ENCODE data around the gene RNF213. TPM values are rescaled to one million over a fixed set of nuclear protein-coding genes. Genes with fewer than 3 reads are reported as not detected.

The RNF213 gene
- total and polyA plus RNA-seq, 12 donors, result 51.1 to 182 (median 122) TPM

GRCh38 chr17:80244871-80245509 is 15.7 kb upstream of the RNF213 start:
- intact Hi-C loops (cut with DNase I), result no loop called here
- peaks cover 0 to 12% of the 10 kb centered on the region in 2 donors for H3K4me1 ChIP-seq (replicated peaks in 1 of 2)
- peaks cover 0 to 52% of the 10 kb centered on the region in 2 donors for H3K36me3 ChIP-seq (replicated peaks in 1 of 2)
- no peak for DNase-seq
- no peak overlapping the region for H3K4me3 ChIP-seq
- 90 to 93% (median 92%) methylated on average over 22 of the region's 22 CpGs for WGBS, 4 donors
- H3K27me3 ChIP-seq, result no peaks in the 10 kb centered on the region
- no peak overlapping the region for H3K27ac ChIP-seq
- TF ChIP-seq POLR2A (IDR thresholded peaks at IDR 0.05), result no peak
- TF ChIP-seq, protein P1, sequence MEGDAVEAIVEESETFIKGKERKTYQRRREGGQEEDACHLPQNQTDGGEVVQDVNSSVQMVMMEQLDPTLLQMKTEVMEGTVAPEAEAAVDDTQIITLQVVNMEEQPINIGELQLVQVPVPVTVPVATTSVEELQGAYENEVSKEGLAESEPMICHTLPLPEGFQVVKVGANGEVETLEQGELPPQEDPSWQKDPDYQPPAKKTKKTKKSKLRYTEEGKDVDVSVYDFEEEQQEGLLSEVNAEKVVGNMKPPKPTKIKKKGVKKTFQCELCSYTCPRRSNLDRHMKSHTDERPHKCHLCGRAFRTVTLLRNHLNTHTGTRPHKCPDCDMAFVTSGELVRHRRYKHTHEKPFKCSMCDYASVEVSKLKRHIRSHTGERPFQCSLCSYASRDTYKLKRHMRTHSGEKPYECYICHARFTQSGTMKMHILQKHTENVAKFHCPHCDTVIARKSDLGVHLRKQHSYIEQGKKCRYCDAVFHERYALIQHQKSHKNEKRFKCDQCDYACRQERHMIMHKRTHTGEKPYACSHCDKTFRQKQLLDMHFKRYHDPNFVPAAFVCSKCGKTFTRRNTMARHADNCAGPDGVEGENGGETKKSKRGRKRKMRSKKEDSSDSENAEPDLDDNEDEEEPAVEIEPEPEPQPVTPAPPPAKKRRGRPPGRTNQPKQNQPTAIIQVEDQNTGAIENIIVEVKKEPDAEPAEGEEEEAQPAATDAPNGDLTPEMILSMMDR (IDR thresholded peaks at IDR 0.05), result no peak
- no peaks in the 10 kb centered on the region for H3K9me3 ChIP-seq (replicated peaks in 1 of 3)

GRCh38 chr17:80245566-80246265 is 14.9 kb upstream of the RNF213 start:
- no peak for DNase-seq
- Histone ChIP-seq H3K27ac (no peak overlapping the region), H3K9me3 (replicated peaks in 1 of 3) (no peaks in the 10 kb centered on the region), H3K36me3 (replicated peaks in 1 of 2) (peaks cover 0 to 47% of the 10 kb centered on the region in 2 donors), H3K4me3 (no peak overlapping the region), H3K4me1 (replicated peaks in 1 of 2) (peaks cover 0 to 12% of the 10 kb centered on the region in 2 donors), H3K27me3 (no peaks in the 10 kb centered on the region)
- intact Hi-C loops (cut with DNase I), result no loop called here
- no peak for TF ChIP-seq POLR2A (IDR thresholded peaks at IDR 0.05)
- TF ChIP-seq, protein P1 (IDR thresholded peaks at IDR 0.05), result no peak
- WGBS, 4 donors, result 91 to 92% (median 91%) methylated on average over 14 to 27 of the region's 27 CpGs

GRCh38 chr17:80246266-80246681 is 14.4 kb upstream of the RNF213 start:
- H3K36me3 ChIP-seq (replicated peaks in 1 of 2), result peaks cover 0 to 41% of the 10 kb centered on the region in 2 donors
- TF ChIP-seq, protein P1 (IDR thresholded peaks at IDR 0.05), result no peak
- TF ChIP-seq POLR2A (IDR thresholded peaks at IDR 0.05), result no peak
- H3K9me3 ChIP-seq (replicated peaks in 1 of 3), result no peaks in the 10 kb centered on the region
- peaks cover 0 to 12% of the 10 kb centered on the region in 2 donors for H3K4me1 ChIP-seq (replicated peaks in 1 of 2)
- H3K27ac ChIP-seq, result no peak overlapping the region
- intact Hi-C loops (cut with DNase I), result no loop called here
- H3K27me3 ChIP-seq, result no peaks in the 10 kb centered on the region
- no peak for DNase-seq
- no peak overlapping the region for H3K4me3 ChIP-seq
- WGBS, 4 donors, result 94 to 98% (median 95%) methylated on average over 8 to 19 of the region's 19 CpGs

- Histone ChIP-seq H3K27ac (no peak overlapping the region), H3K4me3 (no peak overlapping the region), H3K9me3 (replicated peaks in 1 of 3) (no peaks in the 10 kb centered on the region), H3K27me3 (no peaks in the 10 kb centered on the region), H3K4me1 (replicated peaks in 1 of 2) (peaks cover 0 to 12% of the 10 kb centered on the region in 2 donors), H3K36me3 (replicated peaks in 1 of 2) (peaks cover 0 to 39% of the 10 kb centered on the region in 2 donors)
- WGBS, 4 donors, result 90 to 99% (median 94%) methylated on average over 5 to 8 of the region's 8 CpGs
- intact Hi-C loops (cut with DNase I), result no loop called here
- no peak for DNase-seq
- no peak for TF ChIP-seq POLR2A (IDR thresholded peaks at IDR 0.05)
- TF ChIP-seq, protein P1 (IDR thresholded peaks at IDR 0.05), result no peak
These were observed 13.9 kb upstream of the RNF213 start for GRCh38 chr17:80246726-80247125.

All from adrenal gland (tissue), 12 donors.